ENCODE data around the gene DHCR7. TPM values are rescaled to one million over a fixed set of nuclear protein-coding genes. Genes with fewer than 3 reads are reported as not detected.

DHCR7 gene
- total RNA-seq, 3 donors from 2014 or later: 26.5 to 68.6 (median 62.3) TPM

DNA sequence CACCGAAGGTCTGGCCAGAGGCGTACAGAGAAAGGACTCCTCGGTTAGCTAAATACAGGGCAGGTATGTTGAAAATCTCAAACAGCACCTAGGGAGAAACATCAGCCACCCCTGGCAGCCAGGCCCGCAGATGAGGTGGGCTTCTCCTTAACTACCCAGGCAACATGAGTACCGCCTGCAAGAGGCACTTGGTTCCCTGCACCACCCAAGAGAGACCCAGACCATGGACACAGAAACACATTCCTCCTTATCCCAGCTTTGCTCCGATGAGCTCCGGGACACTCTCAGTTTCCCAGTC lies 53.0 kb downstream of the DHCR7 start:
- TF ChIP-seq, protein P1, sequence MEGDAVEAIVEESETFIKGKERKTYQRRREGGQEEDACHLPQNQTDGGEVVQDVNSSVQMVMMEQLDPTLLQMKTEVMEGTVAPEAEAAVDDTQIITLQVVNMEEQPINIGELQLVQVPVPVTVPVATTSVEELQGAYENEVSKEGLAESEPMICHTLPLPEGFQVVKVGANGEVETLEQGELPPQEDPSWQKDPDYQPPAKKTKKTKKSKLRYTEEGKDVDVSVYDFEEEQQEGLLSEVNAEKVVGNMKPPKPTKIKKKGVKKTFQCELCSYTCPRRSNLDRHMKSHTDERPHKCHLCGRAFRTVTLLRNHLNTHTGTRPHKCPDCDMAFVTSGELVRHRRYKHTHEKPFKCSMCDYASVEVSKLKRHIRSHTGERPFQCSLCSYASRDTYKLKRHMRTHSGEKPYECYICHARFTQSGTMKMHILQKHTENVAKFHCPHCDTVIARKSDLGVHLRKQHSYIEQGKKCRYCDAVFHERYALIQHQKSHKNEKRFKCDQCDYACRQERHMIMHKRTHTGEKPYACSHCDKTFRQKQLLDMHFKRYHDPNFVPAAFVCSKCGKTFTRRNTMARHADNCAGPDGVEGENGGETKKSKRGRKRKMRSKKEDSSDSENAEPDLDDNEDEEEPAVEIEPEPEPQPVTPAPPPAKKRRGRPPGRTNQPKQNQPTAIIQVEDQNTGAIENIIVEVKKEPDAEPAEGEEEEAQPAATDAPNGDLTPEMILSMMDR (IDR thresholded peaks at IDR 0.05): no peak
- no peak for DNase-seq
- intact Hi-C loops (cut with DNase I, micrococcal nuclease): no loop called here

DNA sequence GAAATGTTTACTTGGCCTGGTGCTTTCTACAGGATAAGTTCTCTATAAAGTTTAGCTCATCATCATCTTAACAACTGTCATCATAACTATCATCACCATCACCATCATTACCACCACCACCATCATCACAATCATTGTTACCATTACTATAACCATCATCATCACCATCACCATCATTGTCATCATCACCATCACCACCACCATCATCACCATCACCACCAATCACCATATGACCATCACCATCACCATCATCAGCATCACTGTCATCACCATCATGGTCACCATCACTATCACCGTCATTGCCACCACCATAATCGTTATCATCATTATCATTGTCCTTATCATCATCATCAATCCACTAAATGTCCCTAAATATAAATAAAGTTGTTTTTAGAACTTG lies 54.9 kb downstream of the DHCR7 start:
- intact Hi-C loops (cut with DNase I, micrococcal nuclease): no loop called here
- no peak overlapping the region for H3K4me3 ChIP-seq
- TF ChIP-seq, protein P1 (IDR thresholded peaks at IDR 0.05): no peak
- no peaks in the 10 kb centered on the region for H3K9me3 ChIP-seq
- H3K4me1 ChIP-seq (ENCODE audit: low read depth): no peaks in the 10 kb centered on the region
- H3K36me3 ChIP-seq (ENCODE audit: low read depth): no peaks in the 10 kb centered on the region
- DNase-seq: no peak
- ATAC-seq: no peak

More for the DNA sequence above, 53.0 kb downstream of the DHCR7 start:
- H3K4me1 ChIP-seq (ENCODE audit: low read depth): no peaks in the 10 kb centered on the region
- H3K4me3 ChIP-seq: no peak overlapping the region
- no peak for ATAC-seq
- no peaks in the 10 kb centered on the region for H3K36me3 ChIP-seq (ENCODE audit: low read depth)
- no peaks in the 10 kb centered on the region for H3K9me3 ChIP-seq

DNA sequence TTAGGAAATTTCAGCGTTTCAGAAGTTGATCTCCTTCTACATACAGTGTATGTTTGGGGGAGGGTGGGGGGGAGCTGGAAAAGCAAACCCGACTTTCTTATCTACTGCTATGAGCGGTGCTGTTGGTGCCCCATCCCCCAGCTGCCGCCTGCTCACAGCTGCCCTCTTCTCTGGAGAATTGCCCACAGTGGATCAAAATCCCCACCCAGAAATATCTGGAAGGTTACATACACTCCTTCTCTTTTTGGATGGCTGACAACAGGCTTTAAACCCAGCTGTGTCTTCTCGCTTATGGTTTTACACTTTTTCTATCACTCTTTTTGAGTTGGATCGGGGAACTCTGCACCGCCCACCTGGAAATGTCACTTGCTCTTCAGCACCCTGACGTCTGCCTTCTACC lies 56.4 kb downstream of the DHCR7 start:
- DNase-seq: no peak
- no peak for ATAC-seq
- H3K9me3 ChIP-seq: no peaks in the 10 kb centered on the region
- H3K36me3 ChIP-seq (ENCODE audit: low read depth): no peaks in the 10 kb centered on the region
- intact Hi-C loops (cut with DNase I, micrococcal nuclease): no loop called here
- TF ChIP-seq, protein P1 (IDR thresholded peaks at IDR 0.05): no peak
- H3K4me1 ChIP-seq (ENCODE audit: low read depth): no peaks in the 10 kb centered on the region
- H3K4me3 ChIP-seq: no peak overlapping the region

- ATAC-seq: no peak
- intact Hi-C loops (cut with DNase I, micrococcal nuclease): no loop called here
- Histone ChIP-seq H3K4me1 (ENCODE audit: low read depth) (no peaks in the 10 kb centered on the region), H3K9me3 (no peaks in the 10 kb centered on the region), H3K4me3 (no peak overlapping the region), H3K36me3 (ENCODE audit: low read depth) (no peaks in the 10 kb centered on the region)
- no peak for DNase-seq
- TF ChIP-seq, protein P1 (IDR thresholded peaks at IDR 0.05): no peak
Measured at GRCh38 chr11:71391352-71391751, 56.8 kb downstream of the DHCR7 start.

- H3K9me3 ChIP-seq: no peaks in the 10 kb centered on the region
- H3K4me1 ChIP-seq (ENCODE audit: low read depth): no peaks in the 10 kb centered on the region
- no peak for ATAC-seq
- H3K36me3 ChIP-seq (ENCODE audit: low read depth): no peaks in the 10 kb centered on the region
- intact Hi-C loops (cut with DNase I, micrococcal nuclease): no loop called here
- no peak for DNase-seq
- H3K4me3 ChIP-seq: no peak overlapping the region
- TF ChIP-seq, protein P1 (IDR thresholded peaks at IDR 0.05): no peak
Measured at GRCh38 chr11:71388637-71389235, 59.5 kb downstream of the DHCR7 start.

Data from mucosa of descending colon (tissue), 3 donors.